ENCODE measurements around the gene LMNB1.

The LMNB1 gene

GRCh38 chr5:126865299-126865698 lies 88.4 kb downstream of the LMNB1 start:
- TF ChIP-seq CTCF (conservative IDR thresholded peaks at IDR 0.05; ENCODE audit: low read depth, low read length) = no peak
- Histone ChIP-seq H3K79me2 (ENCODE audit: insufficient read depth, low read depth) (no peaks in the 10 kb centered on the region), H4K20me1 (ENCODE audit: insufficient read depth) (no peaks in the 10 kb centered on the region), H3K27ac (no peak overlapping the region), H3K4me3 (IDR thresholded peaks at IDR 0.05; ENCODE audit: insufficient read depth, low read depth, low read length) (no peak overlapping the region), H3K4me2 (no peak overlapping the region), H3K9ac (no peak overlapping the region), H3K36me3 (ENCODE audit: insufficient read depth) (no peaks in the 10 kb centered on the region), H3K4me1 (ENCODE audit: low read depth, poor library complexity, severe bottlenecking) (no peaks in the 10 kb centered on the region), H2AFZ (ENCODE audit: low read depth) (no peak overlapping the region), H3K27me3 (ENCODE audit: insufficient read depth, low read depth) (no peaks in the 10 kb centered on the region)

- no peak for TF ChIP-seq CTCF (conservative IDR thresholded peaks at IDR 0.05; ENCODE audit: low read depth, low read length)
- Histone ChIP-seq H3K79me2 (ENCODE audit: insufficient read depth, low read depth) (no peaks in the 10 kb centered on the region), H3K4me3 (IDR thresholded peaks at IDR 0.05; ENCODE audit: insufficient read depth, low read depth, low read length) (no peak overlapping the region), H4K20me1 (ENCODE audit: insufficient read depth) (no peaks in the 10 kb centered on the region), H3K9ac (no peak overlapping the region), H3K27ac (no peak overlapping the region), H3K36me3 (ENCODE audit: insufficient read depth) (no peaks in the 10 kb centered on the region), H3K27me3 (ENCODE audit: insufficient read depth, low read depth) (no peaks in the 10 kb centered on the region), H3K4me2 (no peak overlapping the region), H2AFZ (ENCODE audit: low read depth) (no peak overlapping the region), H3K4me1 (ENCODE audit: low read depth, poor library complexity, severe bottlenecking) (no peaks in the 10 kb centered on the region)
Measured at GRCh38 chr5:126866851-126867636, 90.1 kb downstream of the LMNB1 start.

- H3K27me3 ChIP-seq (ENCODE audit: insufficient read depth, low read depth) = no peaks in the 10 kb centered on the region
- no peak overlapping the region for H3K4me3 ChIP-seq (IDR thresholded peaks at IDR 0.05; ENCODE audit: insufficient read depth, low read depth, low read length)
- H3K79me2 ChIP-seq (ENCODE audit: insufficient read depth, low read depth) = no peaks in the 10 kb centered on the region
- no peaks in the 10 kb centered on the region for H3K36me3 ChIP-seq (ENCODE audit: insufficient read depth)
- H3K27ac ChIP-seq = no peak overlapping the region
- H4K20me1 ChIP-seq (ENCODE audit: insufficient read depth) = no peaks in the 10 kb centered on the region
- H2AFZ ChIP-seq (ENCODE audit: low read depth) = no peak overlapping the region
- no peak for TF ChIP-seq CTCF (conservative IDR thresholded peaks at IDR 0.05; ENCODE audit: low read depth, low read length)
- H3K4me1 ChIP-seq (ENCODE audit: low read depth, poor library complexity, severe bottlenecking) = no peaks in the 10 kb centered on the region
- no peak overlapping the region for H3K4me2 ChIP-seq
- no peak overlapping the region for H3K9ac ChIP-seq
Measured at GRCh38 chr5:126868338-126869004, 91.5 kb downstream of the LMNB1 start.

- TF ChIP-seq CTCF (conservative IDR thresholded peaks at IDR 0.05; ENCODE audit: low read depth, low read length) = no peak
- no peaks in the 10 kb centered on the region for H3K27me3 ChIP-seq (ENCODE audit: insufficient read depth, low read depth)
- H3K4me3 ChIP-seq (IDR thresholded peaks at IDR 0.05; ENCODE audit: insufficient read depth, low read depth, low read length) = no peak overlapping the region
- no peak overlapping the region for H3K4me2 ChIP-seq
- no peak overlapping the region for H2AFZ ChIP-seq (ENCODE audit: low read depth)
- no peak overlapping the region for H3K9ac ChIP-seq
- no peak overlapping the region for H3K27ac ChIP-seq
- no peaks in the 10 kb centered on the region for H3K79me2 ChIP-seq (ENCODE audit: insufficient read depth, low read depth)
- H4K20me1 ChIP-seq (ENCODE audit: insufficient read depth) = no peaks in the 10 kb centered on the region
- no peaks in the 10 kb centered on the region for H3K4me1 ChIP-seq (ENCODE audit: low read depth, poor library complexity, severe bottlenecking)
- no peaks in the 10 kb centered on the region for H3K36me3 ChIP-seq (ENCODE audit: insufficient read depth)
Measured at GRCh38 chr5:126869005-126869451, 92.1 kb downstream of the LMNB1 start.
